GM12878 (cell line): ENCODE measurements around the gene ATP4B. TPM values are rescaled to one million over a fixed set of nuclear protein-coding genes. Genes with fewer than 3 reads are reported as not detected.

Source experiments
- ATF2 ChIP-seq: IDR thresholded peaks from 2 replicates; pipeline ENCODE4 v1.6.1; 2012; ENCODE audit warnings: low read length, inconsistent platforms
- BCL3 ChIP-seq: IDR thresholded peaks from 2 replicates; pipeline ENCODE4 v1.6.1; 2011; ENCODE audit warnings: borderline replicate concordance, low read depth, mild to moderate bottlenecking, moderate library complexity, low read length; ENCODE audit not compliant: insufficient read depth, poor library complexity, severe bottlenecking
- CTCF ChIP-seq, 3 experiments: IDR thresholded peaks in 2 of 3; conservative IDR thresholded peaks in 1 of 3; 2 replicates each; pipeline ENCODE4 v1.5.1; 2011; ENCODE audit warnings: low read depth in 3 of 3, low read length in 3 of 3, mild to moderate bottlenecking in 3 of 3, control low read depth in 2 of 3, moderate library complexity in 2 of 3, inconsistent platforms in 1 of 3, mixed read lengths in 1 of 3; ENCODE audit not compliant: control insufficient read depth in 2 of 3, insufficient read depth in 1 of 3; ENCODE audit errors: extremely low read depth in 1 of 3
- IKZF1 ChIP-seq: fragments of 450-650 bp; conservative IDR thresholded peaks from 2 replicates; pipeline ENCODE4 v1.6.1; 2017; ENCODE audit warnings: antibody characterized with exemption, mild to moderate bottlenecking
- MTA2 ChIP-seq: fragments of 450-650 bp; IDR thresholded peaks from 2 replicates; pipeline ENCODE4 v1.6.1; 2016; ENCODE audit warnings: low read depth, mild to moderate bottlenecking, moderate library complexity
- PBX3 ChIP-seq: IDR thresholded peaks from 2 replicates; pipeline ENCODE4 v1.6.1; 2011; ENCODE audit warnings: mild to moderate bottlenecking, low read depth, low read length, moderate library complexity; ENCODE audit not compliant: insufficient replicate concordance
- RB1 ChIP-seq: fragments of 450-650 bp; formaldehyde crosslinking; IDR thresholded peaks from 2 replicates; pipeline ENCODE4 v1.6.1; 2017; ENCODE audit warnings: mild to moderate bottlenecking, borderline replicate concordance
- ZNF217 ChIP-seq: fragments of 450-650 bp; IDR thresholded peaks from 2 replicates; pipeline ENCODE4 v1.6.1; 2017; ENCODE audit warnings: antibody characterized with exemption, mild to moderate bottlenecking
- polyA plus RNA-seq, 11 experiments: library from polyadenylated mRNA; depleted of rRNA in 4 of 11; unstranded in 6 of 11; stranded (reverse) in 5 of 11; fragments of >200 nt; fragmentation: Nextera tagmentation in 4 of 11; fragmentation: Illumina TruSeq in 1 of 11; extraction: Ambion mirVana in 4 of 11; extraction: Trizol in 1 of 11; gene quantifications; 1 replicate in 1 of 11; 2 replicates in 10 of 11; pipeline versions ENCODE4 v1.2.1 to v1.2.3, GENCODE V29; 2011 to 2016; ENCODE audit warnings: inconsistent platforms in 2 of 11, missing spikeins in 2 of 11, low read depth in 1 of 11
- total RNA-seq, 4 experiments: library from RNA; depleted of rRNA in 3 of 4; stranded (reverse); fragments of >200 nt in 3 of 4; fragmentation: Illumina TruSeq in 1 of 4; extraction: Trizol in 1 of 4; gene quantifications; 2 replicates each; pipeline versions ENCODE4 v1.2.1 to v1.2.3, GENCODE V29; 2013 to 2021

The ATP4B gene
- total and polyA plus RNA-seq, 10 of the 15 experiments (the other 5 are each of a cell fraction or from before 2014, with no cell fraction given) = 0.05 to 0.33 (median 0.20) TPM; not detected in 4

DNA sequence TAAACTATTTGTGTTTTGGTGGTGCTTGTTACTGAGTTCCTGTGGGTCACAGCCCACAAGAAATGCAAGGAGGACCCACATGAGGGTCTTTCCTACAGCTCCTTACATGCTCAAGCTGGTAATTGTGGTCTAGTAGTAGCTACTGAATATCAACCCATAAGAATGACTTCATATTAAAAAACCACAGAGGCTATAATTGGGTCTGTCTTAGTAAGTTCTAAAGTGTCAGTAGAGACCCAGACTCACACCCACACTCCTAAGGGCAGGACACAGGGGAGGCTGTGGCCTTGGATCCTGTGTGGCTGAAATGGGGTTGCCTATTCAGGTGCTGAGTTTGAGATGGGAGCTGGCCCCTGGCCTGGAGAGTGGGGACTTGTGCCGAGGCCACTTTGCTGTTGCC, 53.8 kb downstream of the ATP4B start (continued):
- TF ChIP-seq PBX3 (no peak), ATF2 (peak; percentile 93), BCL3 (no peak), MTA2 (0 out of 2 replicates have a peak, but pooled peaks have one; percentile 38), CTCF (IDR thresholded peaks at IDR 0.05 in 2 of 3, conservative IDR thresholded peaks at IDR 0.05 in 1 of 3; ENCODE audit: control insufficient read depth in 2 of 3, extremely low read depth in 1 of 3, insufficient read depth in 1 of 3, low read depth in 3 of 3, low read length in 3 of 3) (no peak), ZNF217 (no peak), RB1 (no peak), IKZF1 (0 out of 2 replicates have a peak, but pooled peaks have one; percentile 14)
- TF ChIP-seq, all 136 proteins: peak for 22
